Gastrocnemius medialis (tissue), 4 donors: Measurements from ENCODE around the gene ANKS4B. TPM values are rescaled to one million over a fixed set of nuclear protein-coding genes. Genes with fewer than 3 reads are reported as not detected.

Source experiments
- ATAC-seq, 2 donors: fragments of 150-250 bp; one replicate each; pipeline ENCODE4 v1.9.1; 2016
- DNase-seq, 2 donors: peaks; one replicate each; pipeline ENCODE4 v3.0.0-alpha.2; 2019
- H3K27ac ChIP-seq, 4 donors: fragments of 200-600 bp; sonication (generic); 1 replicate in 1 of 4; 2 replicates in 3 of 4; pipeline ENCODE4 v1.5.1; 2016 to 2018; ENCODE audit warnings: mild to moderate bottlenecking in 2 of 4, moderate library complexity in 1 of 4
- H3K27me3 ChIP-seq, 3 donors: fragments of 200-600 bp; sonication (generic) in 2 of 3; 1 replicate in 1 of 3; 2 replicates in 2 of 3; pipeline versions ENCODE4 v1.5.1 to v1.6.0; 2016 to 2019; ENCODE audit warnings: mild to moderate bottlenecking in 1 of 3, moderate library complexity in 1 of 3
- H3K36me3 ChIP-seq, 2 donors: fragments of 200-600 bp; sonication (generic) in 1 of 2; one replicate each; pipeline ENCODE4 v1.5.1; 2017 to 2018
- H3K4me1 ChIP-seq, 2 donors: fragments of 200-600 bp; sonication (generic) in 1 of 2; one replicate each; pipeline ENCODE4 v1.5.1; 2016 to 2017; ENCODE audit warnings: mild to moderate bottlenecking in 2 of 2
- H3K4me3 ChIP-seq, 4 donors: fragments of 200-600 bp; sonication (generic) in 3 of 4; 1 replicate in 1 of 4; 2 replicates in 3 of 4; pipeline ENCODE4 v1.5.1; 2016 to 2019; ENCODE audit warnings: mild to moderate bottlenecking in 2 of 4
- H3K9me3 ChIP-seq, 3 donors: fragments of 200-600 bp; sonication (generic) in 2 of 3; 1 replicate in 1 of 3; 2 replicates in 2 of 3; pipeline ENCODE4 v1.5.1; 2016 to 2019
- CTCF ChIP-seq, 5 experiments: fragments of 450-650 bp in 3 of 5; fragments of 200-600 bp in 2 of 5; sonication (generic) in 2 of 5; IDR thresholded peaks in 4 of 5; conservative IDR thresholded peaks in 1 of 5; 1 replicate in 4 of 5; 2 replicates in 1 of 5; pipeline ENCODE4 v1.5.1; 2016 to 2019; ENCODE audit warnings: antibody characterized with exemption in 5 of 5, mild to moderate bottlenecking in 3 of 5, moderate library complexity in 3 of 5
- POLR2A ChIP-seq, 2 donors: fragments of 450-650 bp; IDR thresholded peaks; one replicate each; pipeline ENCODE4 v1.6.1; 2017; ENCODE audit warnings: antibody characterized with exemption in 2 of 2, mild to moderate bottlenecking in 2 of 2, moderate library complexity in 2 of 2
- in situ Hi-C, 4 donors: fragments of 200-750 bp; cut with MboI; loops; one replicate each; pipeline versions ENCODE4 v1.15.0 to v1.8.0; 2017; ENCODE audit warnings: low sequenced_read_pairs in 4 of 4
- intact Hi-C: fragments of 100-400 bp; cut with DNase I; formaldehyde crosslinking; loops from one replicate; pipeline ENCODE4 v1.15.1; 2023; ENCODE audit warnings: low total_unique reads
- total RNA-seq, 4 donors: library from RNA; depleted of rRNA; stranded (reverse); fragments of >200 nt; gene quantifications; one replicate each; pipeline versions ENCODE4 v1.1.0 to v1.2.3, GENCODE V29; 2016

ANKS4B gene
- total RNA-seq, 4 donors from 2014 or later = 0.04 to 0.10 TPM; not detected in 2

DNA sequence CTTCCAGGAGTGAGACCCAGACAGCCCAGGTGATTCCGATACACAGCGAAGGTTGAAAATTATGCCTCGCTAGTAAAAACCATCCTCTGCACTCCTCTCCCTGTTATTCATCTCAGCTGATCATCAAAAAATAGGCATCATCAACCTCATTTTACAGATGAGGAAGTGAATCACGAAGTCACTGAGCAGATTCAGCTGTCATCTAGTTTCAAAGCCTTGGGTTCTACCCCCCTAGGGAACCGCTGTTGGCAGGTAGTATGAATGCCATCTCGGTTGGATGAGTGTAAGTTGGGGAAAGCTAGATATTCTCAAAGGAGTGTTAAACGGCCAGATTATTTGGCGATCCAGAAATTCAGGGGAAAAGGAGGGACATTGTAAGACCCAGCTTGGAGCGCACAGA is 42.6 kb downstream of the ANKS4B start:
- Histone ChIP-seq H3K9me3 (no peaks in the 10 kb centered on the region), H3K27ac (no peak overlapping the region), H3K36me3 (no peaks in the 10 kb centered on the region), H3K4me1 (peaks cover 3 to 5% of the 10 kb centered on the region in 2 donors), H3K4me3 (no peak overlapping the region), H3K27me3 (peaks cover 12 to 16% (median 14%) of the 10 kb centered on the region in 3 donors)
- TF ChIP-seq CTCF (IDR thresholded peaks at IDR 0.05 in 4 of 5, conservative IDR thresholded peaks at IDR 0.05 in 1 of 5) (no peak), POLR2A (IDR thresholded peaks at IDR 0.05) (no peak)
- DNase-seq = no peak
- no peak for ATAC-seq
- intact Hi-C loops (no loop called here), in situ Hi-C loops (loop anchor here in 2 of 4 donors (25.0 kb wide), 2 partner anchors 89 to 414 kb away; no protein-coding TSS in a partner anchor)

GRCh38 chr16:21277045-21277926 is 43.8 kb downstream of the ANKS4B start:
- no peak for ATAC-seq
- peaks cover 12 to 19% (median 16%) of the 10 kb centered on the region in 3 donors for H3K27me3 ChIP-seq
- in situ Hi-C loops = loop anchor here in 2 of 4 donors (25.0 kb wide), 2 partner anchors 90 to 415 kb away; no protein-coding TSS in a partner anchor

DNA sequence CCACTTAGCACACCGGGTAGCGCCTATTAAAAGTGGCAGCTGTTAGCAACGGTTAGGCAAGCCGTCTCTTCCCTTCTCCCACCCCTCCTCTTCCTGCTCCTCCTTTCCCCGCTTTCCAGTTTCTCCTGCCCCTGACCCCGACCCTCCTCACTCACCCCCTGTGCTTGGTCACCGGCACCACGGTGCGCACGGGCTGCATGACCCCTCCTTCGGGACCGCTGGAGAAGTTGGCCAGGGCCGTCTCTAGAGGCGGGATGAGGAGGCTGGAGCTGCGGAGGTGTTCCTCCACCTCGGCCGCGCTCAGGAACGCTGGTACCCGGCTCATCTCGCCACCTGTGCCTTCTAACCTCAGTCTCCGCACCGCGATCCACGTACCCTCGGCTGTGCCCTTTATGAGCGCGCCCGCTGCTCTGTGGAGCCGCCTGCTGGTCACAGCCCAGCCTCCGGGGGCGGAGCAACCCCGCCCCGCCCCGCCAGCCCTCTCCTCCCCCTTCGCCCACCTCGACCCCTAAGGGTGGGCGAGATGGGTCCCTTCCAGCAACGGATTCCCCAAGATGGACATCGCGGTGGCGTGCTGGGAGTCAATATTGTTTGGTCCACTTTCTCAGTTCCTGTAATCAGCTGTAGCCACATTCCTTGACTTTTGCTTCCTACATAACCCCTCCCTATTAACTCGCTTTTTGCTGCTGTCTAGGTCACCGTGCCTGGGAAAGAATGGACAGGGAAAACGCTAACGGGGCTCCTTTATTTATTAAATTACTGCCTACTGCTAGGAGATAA is 44.6 kb downstream of the ANKS4B start, which contains the start of gene CRYM:
Gene CRYM, minus strand, starts transcription at position 364 of the 780 bp plus-strand sequence. Its CDS starts 39 bp downstream, at position 325.
- intact Hi-C loops (no loop called here), in situ Hi-C loops (loop anchor here in 2 of 4 donors (25.0 kb wide), 2 partner anchors 91 to 416 kb away; no protein-coding TSS in a partner anchor)
- ATAC-seq = peak in 1 of 2 donors; percentile 66
- Histone ChIP-seq H3K9me3 (no peaks in the 10 kb centered on the region), H3K27me3 (peaks cover 12 to 20% (median 20%) of the 10 kb centered on the region in 3 donors), H3K4me1 (peaks cover 3 to 5% of the 10 kb centered on the region in 2 donors), H3K4me3 (peak within 1 kb of the TSS; percentile 24 to 44 (median 39)), H3K36me3 (no peaks in the 10 kb centered on the region), H3K27ac (no peak within 1 kb of the TSS)
- TF ChIP-seq CTCF (IDR thresholded peaks at IDR 0.05 in 4 of 5, conservative IDR thresholded peaks at IDR 0.05 in 1 of 5) (peak in 4 of 5 experiments; percentile 17 to 81 (median 54)), POLR2A (IDR thresholded peaks at IDR 0.05) (no peak)
- no peak for DNase-seq

More at GRCh38 chr16:21277045-21277926, 43.8 kb downstream of the ANKS4B start:
- Histone ChIP-seq H3K9me3 (no peaks in the 10 kb centered on the region), H3K4me1 (peaks cover 3 to 5% of the 10 kb centered on the region in 2 donors), H3K4me3 (peak overlapping the region in 2 of 4 donors; percentile 38 to 40), H3K27ac (no peak overlapping the region), H3K36me3 (no peaks in the 10 kb centered on the region)
- intact Hi-C loops = no loop called here
- TF ChIP-seq POLR2A (IDR thresholded peaks at IDR 0.05) (no peak), CTCF (IDR thresholded peaks at IDR 0.05 in 4 of 5, conservative IDR thresholded peaks at IDR 0.05 in 1 of 5) (no peak)
- DNase-seq = no peak

- no peak overlapping the region for H3K4me3 ChIP-seq
- peaks cover 3 to 12% of the 10 kb centered on the region in 2 donors for H3K4me1 ChIP-seq
- ATAC-seq = no peak
- H3K36me3 ChIP-seq = no peaks in the 10 kb centered on the region
- in situ Hi-C loops (loop anchor here in 2 of 4 donors (25.0 kb wide), 2 partner anchors 92 to 417 kb away; no protein-coding TSS in a partner anchor), intact Hi-C loops (no loop called here)
- no peak overlapping the region for H3K27ac ChIP-seq
- H3K9me3 ChIP-seq = no peaks in the 10 kb centered on the region
- no peak for TF ChIP-seq CTCF (IDR thresholded peaks at IDR 0.05 in 4 of 5, conservative IDR thresholded peaks at IDR 0.05 in 1 of 5)
- no peak for TF ChIP-seq POLR2A (IDR thresholded peaks at IDR 0.05)
- H3K27me3 ChIP-seq = peaks cover 19 to 33% (median 30%) of the 10 kb centered on the region in 3 donors
- no peak for DNase-seq
These were observed 46.0 kb downstream of the ANKS4B start for GRCh38 chr16:21279501-21279900.
